HG03520 (cell line): ENCODE measurements around the gene RFWD3.
A peak's percentile ranks its signal among the peaks of the same experiment; 100 is the strongest.

Experiments used
- ATAC-seq: cut with Tn5 transposase; IDR thresholded peaks from one replicate; pipeline ENCODE4 v1.9.1; 2021; ENCODE audit warnings: mild to moderate bottlenecking, moderate library complexity; ENCODE audit not compliant: unreplicated experiment

The RFWD3 gene

DNA sequence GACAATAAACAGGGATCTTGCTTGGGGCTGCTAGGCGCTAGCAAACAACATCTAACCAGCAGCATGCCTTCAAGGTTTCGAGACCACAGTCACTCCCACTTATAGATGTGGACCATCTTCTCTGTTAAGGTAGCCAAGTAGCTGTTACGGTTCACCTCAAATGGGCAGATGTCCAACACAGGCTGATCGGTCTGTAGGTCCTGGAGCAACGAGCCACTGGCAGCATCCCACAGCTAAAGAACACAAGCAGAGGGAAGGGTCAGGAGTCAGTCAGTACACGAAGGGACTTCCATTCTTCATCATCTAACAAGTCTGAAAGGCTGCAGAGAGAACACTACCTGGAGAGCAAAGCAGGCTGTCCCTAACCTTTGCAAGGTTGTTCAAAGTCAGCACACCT lies 42.8 kb downstream of the RFWD3 start:
- ATAC-seq, result no peak

DNA sequence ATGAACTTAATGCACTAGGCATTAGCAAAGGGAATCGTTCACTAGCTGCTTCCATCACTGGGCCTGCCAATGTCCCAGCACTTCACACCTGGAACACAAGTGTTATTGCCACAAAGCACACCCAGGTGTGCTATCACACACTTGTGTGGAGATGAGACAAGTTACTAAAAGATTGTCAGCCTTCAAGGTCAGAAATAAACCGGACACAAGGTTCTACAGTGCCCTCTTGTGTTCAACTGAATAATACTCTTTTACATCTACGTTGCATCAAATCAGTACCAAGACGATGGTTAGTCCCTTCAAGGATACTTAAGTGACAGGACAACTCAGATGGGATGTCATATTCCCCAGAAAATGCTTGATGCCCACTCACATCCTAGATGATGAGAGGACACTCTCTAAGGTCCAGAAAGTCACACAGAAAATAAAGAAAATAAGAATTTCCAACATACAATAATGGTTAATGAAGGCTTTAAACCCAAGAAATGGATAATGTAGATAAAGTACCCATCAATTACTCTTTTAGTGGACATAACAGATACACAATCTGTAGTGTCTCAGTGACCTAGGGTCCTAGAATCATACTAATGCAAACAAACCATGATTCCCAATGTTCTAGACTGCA lies 43.4 kb downstream of the RFWD3 start:
- no peak for ATAC-seq

DNA sequence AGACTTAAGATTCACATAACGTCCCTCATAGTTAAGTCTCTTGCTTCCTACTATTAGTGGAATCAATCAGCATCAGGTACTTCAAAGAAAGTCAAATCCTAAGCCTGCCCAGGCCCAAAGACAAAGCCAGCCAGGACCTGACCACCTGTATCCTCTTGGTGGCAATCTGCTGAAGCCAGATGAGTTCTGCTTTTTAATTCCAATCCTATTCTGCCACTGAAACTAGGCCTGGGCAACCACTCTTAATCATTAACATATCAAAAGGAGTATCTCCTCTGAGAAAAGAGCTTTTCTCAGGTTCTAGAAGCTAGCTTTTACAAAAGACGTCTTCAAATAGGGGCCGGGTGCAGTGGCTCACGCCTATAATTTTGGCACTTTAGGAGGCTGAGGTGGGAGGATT lies 44.7 kb downstream of the RFWD3 start:
- ATAC-seq, result no peak

DNA sequence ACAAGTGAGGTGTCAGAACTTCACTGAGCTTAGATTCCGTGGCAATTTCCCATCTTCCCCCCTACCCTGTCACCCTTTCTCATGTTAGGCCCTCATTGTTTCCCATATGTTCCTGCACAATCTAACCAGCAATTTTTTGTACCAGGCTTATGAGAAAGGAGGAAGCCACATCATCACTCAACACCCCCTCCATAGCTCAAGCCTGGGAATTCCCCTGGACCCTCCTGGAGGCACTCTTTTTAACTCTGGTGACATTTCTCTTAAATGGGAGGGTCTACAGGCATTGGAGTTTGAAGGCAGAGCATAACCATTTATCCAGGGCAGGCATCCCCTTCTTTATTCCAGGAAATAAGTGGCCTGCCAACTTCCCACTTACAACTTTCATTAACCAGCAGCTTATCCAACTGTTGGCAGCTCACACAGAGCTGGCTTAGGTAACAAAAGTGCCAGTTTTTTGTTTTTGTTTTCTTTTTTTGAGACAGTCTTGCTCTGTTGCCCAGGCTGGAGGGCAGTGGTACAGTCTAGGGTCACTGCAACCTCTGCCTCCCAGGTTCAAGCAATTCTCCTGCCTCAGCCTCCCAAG lies 49.4 kb downstream of the RFWD3 start:
- ATAC-seq, result no peak

DNA sequence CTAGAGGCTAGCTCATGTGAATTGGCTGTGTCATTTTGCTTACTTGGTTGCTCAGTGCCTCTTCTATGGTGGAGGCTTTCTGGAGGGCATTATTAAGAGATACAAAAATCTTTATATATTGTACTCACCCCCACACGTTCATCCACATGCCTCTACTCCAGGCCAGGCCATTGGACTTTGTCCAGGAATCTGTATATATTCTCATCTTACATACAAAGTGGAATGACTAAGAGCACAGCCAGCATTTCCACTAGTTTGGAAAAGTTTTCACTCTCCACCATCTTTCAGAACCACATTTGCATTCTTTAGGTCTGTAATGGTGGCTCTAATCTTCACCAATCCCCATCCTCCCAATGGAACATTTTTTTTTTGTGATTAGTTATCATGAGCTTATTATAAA lies 55.0 kb downstream of the RFWD3 start:
- no peak for ATAC-seq

DNA sequence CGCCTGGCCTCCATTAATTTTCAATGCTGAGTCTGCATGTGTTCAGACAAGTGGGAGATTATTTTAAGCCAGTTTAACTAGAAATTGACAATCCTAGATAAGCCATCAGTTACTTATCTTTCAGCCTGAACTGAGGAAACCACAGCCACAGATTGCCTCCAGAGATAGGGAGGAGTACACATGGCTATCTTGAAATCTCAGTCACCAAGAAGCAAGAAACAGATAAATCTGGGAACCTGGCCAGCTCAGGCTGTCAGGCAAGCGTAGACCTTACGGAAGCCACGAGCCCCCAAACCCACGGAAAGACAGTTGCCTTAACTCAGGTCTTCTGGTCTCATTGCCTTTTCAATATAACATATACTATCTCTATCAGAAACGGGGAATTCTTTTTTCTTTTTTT lies 57.7 kb downstream of the RFWD3 start:
- ATAC-seq, result no peak

DNA sequence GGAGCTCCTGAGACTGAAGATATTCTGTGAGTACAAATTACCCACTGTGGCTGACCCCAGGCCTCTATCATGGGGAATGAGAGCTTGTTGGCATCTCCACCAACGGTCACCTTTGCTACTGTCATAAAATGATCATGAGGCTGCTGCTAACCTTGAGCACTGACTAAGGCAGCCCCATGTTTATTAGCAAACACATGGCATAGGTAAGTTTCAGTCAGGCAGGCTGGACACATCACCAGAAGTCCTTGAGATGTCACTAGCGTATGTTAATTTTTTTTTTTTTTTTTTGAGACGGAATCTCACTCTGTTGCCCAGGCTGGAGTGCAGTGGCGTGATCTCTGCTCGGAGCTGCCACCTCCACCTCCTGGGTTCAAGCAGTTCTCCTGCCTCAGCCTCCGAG lies 58.3 kb downstream of the RFWD3 start:
- no peak for ATAC-seq

DNA sequence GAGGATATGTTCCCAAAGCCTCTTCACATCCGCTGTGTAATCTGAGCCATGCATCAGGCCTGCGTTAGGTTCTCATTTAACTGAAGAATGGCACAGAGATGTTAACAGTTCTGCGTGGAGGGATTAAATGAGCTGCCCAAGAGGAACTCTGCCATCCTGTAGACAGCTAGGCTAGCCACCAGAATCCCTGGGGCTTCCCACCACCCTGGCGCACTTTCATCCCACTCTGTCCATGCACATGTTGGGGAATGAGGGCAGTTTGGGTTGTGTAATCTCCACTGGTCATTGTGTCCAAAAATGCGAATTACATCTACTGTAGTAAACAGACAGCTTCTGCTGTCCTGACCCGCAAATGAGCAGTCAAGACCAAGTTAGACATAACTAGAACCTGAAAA lies 58.7 kb downstream of the RFWD3 start:
- no peak for ATAC-seq

DNA sequence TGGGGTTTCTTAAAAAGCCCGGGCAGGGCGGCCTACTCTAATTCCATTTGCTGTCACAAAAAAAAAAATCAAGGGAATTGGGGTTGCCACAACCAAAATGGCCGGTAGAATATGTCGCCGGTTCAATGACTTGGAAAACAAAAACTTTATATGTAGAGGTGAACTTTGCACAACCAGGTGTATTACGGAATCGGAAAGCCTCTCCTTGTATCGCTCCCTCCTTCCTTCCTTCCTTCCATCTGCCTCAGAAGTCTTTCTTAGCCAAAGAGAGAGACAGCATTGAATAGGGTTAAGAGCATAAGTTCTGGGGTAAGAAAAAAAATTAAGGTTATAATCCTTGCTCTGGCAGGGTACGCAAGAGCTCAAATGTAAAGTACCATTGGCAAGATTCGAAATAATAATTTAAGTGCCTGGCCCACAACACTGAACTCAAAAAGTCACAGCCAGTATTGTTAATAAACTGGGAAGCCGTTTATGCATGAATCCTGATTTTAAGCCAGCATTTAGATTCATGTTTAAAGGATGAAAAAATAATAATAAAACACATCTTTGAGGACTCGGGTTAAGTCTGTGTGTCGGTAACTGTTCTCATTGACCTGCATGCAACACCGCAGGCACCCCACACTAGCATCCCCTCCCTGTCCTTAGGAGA lies 59.2 kb downstream of the RFWD3 start:
- peak; percentile 16 for ATAC-seq

DNA sequence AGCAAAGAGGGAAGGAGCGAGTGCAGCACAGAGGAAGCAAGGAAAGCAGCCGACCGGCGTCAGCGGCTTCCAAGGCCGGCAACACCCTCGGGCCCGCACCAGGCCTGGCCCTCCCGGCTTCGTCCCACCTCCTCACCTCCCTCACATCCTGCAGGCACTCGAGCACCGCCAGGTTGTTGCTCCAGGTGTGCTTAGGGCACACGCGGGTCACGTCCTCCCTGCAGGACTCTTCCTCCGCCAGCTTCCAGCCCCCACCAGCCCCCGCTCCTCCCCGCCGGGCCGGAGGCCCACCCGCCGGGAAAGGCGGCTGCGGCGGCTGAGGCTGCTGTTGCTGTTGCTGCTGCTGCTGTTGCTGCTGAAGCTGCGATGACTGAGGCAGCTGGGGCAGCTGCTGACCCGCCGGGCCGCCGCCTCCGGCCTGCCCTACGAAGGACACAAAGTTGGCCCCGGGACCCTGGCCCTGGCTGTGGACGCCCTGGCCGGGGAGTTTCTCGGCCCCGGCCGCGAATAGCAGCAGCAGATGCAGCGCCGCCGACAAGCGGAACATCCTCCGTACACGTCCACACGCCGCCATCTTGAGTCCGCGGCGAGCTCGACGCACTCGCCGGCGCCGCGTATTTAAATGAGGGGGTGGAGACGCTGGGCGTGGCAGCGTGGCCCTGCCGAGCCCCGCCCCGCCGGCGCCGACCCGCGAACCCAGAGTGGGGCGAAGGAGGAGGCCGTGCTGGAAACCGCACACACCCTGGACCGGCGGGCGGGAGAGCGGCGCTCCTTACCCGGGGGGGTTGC lies 60.0 kb downstream of the RFWD3 start, which contains the start of gene GLG1:
TSS of gene GLG1 (minus strand) at position 594 of the 789 bp plus-strand sequence. CDS start at position 574, 20 bp downstream.
- peak; percentile 90 for ATAC-seq

DNA sequence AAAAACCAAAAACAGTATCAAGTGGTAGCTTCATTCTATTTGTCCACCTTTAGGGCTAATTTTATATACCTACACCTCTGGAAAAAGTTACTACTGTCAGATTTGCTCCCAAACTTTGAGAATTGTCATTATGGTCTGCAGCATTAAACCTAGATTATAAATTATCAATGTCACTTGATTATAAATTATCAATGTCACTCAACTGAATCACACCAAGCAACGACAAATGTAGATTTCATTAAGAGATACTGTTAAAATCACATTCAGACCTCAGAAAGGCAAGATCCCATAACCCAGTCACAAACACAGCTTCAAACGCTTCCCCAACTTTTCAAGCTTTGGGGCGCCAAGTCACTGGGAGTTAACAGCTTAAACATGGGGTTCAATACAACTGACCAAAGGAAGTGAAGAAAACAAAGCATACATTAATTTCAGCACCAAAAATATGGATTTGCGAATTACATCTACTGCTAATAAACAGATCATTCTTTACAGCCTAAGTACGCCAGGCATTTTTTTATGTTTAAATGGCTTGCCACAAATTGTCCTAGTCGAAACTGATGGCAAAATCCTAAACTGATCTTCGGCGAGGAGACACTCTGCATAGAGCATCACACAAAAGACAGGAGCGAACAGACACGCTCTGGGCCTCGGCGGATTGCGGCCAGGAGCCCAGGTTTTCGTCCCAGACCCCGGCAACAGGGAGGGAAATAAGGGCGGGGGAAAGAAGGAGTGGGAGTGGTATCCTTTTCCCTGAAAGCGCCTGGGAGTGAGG lies 60.7 kb downstream of the RFWD3 start:
- ATAC-seq, result no peak

DNA sequence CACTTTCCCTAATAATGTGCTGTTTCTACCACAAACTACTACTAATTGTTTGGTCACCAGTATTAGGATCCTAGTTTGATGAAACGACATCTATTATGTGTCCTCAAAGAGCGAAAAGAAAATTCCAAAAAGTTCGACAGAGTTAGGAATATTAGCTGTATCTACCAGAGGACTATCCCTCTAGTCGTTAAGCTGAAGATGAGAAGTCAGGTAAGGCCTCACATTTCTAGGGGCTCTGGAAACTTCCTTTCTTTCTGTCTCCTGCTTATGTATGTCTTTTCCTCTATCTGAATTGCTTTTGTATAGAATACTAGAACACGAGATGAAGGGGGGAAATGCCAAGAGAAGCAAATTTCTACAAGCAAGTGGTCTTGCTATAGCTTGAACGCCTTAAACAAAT lies 61.3 kb downstream of the RFWD3 start:
- ATAC-seq, result no peak

DNA sequence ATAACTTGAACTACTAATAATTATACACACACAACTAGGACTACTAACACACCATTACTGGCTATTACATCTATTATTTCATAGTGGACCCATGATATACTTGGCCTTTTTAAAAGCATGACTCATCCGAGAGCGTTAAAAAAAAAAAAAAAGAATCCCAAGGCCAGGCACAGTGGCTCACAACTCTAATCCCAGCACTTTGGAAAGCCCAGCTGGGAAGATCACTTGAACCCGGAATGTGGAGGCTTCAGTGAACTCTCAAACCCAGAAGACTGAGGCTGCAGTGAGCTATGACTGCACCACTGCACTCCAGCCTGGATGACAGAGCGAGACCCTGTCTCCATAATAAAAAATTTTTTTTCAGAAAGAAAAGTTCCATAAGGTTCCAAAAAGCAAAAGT lies 62.8 kb downstream of the RFWD3 start:
- no peak for ATAC-seq

DNA sequence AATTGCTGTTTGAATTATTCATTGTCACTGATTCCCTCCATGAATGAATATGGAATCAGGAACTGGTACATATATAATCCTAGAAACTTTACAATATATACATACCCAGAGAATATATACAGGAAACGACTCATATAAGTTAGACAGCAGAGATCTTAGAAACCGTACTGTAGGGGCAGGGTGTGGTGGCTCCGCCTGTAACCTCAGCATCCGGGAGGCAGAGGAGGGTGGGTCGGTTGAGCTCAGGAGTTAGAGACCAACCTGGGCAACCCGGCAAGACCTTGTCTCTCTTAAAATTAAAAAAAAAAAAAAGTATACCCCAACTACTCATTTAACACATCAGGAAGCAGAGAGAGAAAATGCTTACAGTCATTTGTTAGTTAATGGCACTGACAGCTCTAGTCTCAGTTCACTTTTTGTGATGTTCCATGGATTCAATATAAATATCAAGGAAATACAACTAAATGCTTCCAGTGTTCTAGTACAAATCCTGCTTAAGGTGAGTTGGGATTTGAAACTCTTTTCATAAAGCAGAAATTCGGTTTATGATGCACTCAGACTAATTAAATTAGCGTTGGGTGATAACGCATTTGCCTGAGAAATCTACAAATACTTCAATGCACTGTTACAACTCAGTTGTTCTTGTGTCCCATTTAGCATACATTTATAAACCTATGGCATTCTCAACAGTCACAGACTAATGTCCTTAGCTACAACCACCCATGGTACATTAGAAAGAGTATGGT lies 65.4 kb downstream of the RFWD3 start:
- ATAC-seq, result no peak

DNA sequence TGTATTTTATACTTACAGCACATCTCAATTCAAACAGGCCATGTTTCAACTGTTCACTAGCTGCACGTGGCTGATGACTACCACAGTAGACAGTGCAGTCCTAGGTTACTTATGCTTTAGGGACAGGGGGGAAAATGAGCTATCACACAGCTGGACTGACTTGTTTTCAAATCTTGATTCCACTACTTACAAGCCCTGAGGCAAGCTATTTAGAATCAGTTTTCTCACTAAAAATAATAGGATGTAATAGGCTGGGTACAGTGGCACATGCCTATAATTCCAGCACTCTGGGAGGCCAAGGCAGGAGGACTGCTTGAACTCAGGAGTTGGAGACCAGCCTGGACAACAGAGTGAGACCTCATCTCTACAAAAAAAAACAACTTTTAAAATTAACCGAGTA lies 70.1 kb downstream of the RFWD3 start:
- no peak for ATAC-seq

DNA sequence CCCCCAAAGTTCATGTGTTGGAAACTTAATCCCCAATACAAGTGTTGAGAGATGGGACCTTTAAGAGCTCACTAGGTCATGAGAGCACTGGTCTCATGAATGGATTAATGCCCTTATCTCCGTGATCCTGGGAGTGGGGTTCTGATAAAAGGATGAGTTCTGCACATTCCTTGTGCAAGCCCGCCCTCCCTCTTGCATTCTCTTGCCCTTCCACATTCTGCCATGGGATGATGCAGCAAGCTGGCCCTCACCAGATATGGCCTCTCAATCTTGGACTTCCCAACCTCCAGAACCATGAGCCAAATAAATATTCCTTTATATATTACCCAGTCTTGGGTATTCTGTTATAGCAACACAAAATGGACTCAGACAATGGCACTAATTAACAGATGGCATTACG lies 73.8 kb downstream of the RFWD3 start:
- no peak for ATAC-seq

DNA sequence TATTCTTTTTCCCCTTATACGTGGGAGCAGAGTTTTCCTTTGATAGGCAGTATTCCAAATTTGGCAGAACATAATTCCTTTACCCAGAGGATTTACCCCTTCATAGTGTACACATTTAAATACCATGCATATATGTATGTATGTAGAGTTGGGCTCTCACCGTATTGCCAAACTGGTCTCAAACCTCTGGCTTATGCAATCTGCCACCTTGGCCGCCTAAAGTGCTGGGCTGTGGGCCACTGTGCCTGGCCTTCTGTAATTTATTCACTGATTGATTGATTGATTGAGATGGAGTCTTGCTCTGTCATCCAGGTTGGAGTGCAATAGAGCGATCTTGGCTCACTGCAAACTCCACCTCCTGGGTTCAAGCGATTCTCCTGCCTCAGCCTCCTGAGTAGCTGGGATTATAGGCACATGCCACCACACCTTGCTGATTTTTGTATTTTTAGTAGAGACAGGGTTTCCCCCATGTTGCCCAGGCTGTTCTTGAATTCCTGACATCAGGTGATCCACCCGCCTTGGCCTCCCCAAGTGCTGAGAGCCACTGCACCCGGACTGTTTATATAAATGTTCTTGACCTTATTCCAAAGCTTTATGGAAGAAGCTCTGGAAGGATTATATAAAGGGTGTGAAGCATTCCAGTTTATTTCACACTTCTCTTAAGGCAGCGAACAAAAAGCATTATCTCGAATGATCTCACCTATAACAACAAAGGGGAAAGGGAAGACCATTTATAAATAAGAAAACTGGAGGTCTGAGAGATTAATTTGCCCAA lies 74.6 kb downstream of the RFWD3 start:
- ATAC-seq, result no peak

DNA sequence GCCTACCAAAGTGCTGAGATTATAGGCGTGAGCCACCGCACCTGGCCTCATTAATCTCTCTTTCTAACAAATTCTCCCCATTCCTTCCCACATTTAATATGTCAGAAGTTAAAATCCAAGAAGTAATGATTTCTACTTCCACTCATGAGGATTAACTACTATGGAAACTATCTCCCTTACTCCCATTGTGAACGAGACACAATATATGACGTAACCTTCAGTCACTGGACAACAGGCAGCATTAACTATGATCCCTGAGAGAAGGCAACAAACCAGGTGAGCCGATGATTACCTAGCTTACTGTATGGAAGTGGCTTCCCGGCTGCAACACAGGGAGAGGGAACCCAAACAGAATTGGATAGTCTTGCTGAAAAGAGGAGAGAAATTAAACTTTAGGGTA lies 79.7 kb downstream of the RFWD3 start:
- no peak for ATAC-seq

DNA sequence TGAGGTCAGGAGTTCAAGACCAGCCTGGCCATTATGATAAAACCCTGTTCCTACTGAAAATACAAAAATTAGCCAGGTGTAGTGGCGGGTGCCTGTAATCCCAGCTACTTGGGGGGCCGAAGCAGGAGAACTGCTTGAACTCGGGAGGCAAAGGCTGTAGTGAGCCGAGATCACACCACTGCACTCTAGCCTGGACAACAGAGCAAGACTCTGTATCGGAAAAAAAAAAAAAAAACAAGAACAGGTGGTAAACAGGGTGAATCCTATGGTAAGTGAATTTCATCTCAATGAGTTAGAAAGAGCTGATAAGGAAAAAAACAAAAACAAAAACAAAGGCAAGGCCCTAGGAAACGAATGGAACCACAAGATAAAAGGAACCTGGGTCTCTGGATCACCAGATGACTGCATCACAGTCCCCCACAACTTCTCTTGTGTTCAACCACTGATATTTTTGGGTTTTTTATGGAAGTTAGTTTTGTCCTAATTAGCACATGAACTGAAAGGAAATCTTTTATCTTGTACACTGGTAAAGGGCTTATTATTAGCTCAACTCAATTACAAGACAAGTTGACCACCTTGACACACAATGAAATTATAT lies 80.7 kb downstream of the RFWD3 start:
- ATAC-seq, result no peak
